Endodermal cell (in vitro differentiated cells): ENCODE measurements around the gene STMN3. TPM values are rescaled to one million over a fixed set of nuclear protein-coding genes. Genes with fewer than 3 reads are reported as not detected.
A peak's percentile ranks its signal among the peaks of the same experiment; 100 is the strongest.

Experiments
- DNase-seq: peaks from one replicate; pipeline ENCODE4 v3.0.0-alpha.2; 2017
- H3K27ac ChIP-seq: 2 replicates; pipeline ENCODE4 v1.5.1; 2013; ENCODE audit warnings: mild to moderate bottlenecking, low read depth, low read length, moderate library complexity
- H3K27me3 ChIP-seq: 2 replicates; pipeline ENCODE4 v1.6.1; 2013; ENCODE audit warnings: mild to moderate bottlenecking, low read length, moderate library complexity; ENCODE audit not compliant: insufficient read depth, control insufficient read depth, poor library complexity, severe bottlenecking
- H3K36me3 ChIP-seq: 2 replicates; pipeline ENCODE4 v1.7.0; 2013; ENCODE audit warnings: mild to moderate bottlenecking, low read length, moderate library complexity; ENCODE audit not compliant: control insufficient read depth, insufficient read depth
- H3K4me1 ChIP-seq: one replicate; pipeline ENCODE4 v1.7.0; 2013; ENCODE audit warnings: low read length; ENCODE audit not compliant: control insufficient read depth, insufficient read depth
- H3K4me3 ChIP-seq: 2 replicates; pipeline ENCODE4 v1.5.1; 2013; ENCODE audit warnings: mild to moderate bottlenecking, low read length, moderate library complexity
- H3K9ac ChIP-seq: 2 replicates; pipeline ENCODE4 v1.6.1; 2013; ENCODE audit warnings: mild to moderate bottlenecking, low read length, moderate library complexity; ENCODE audit not compliant: poor library complexity, severe bottlenecking; ENCODE audit errors: extremely low read depth
- H3K9me3 ChIP-seq: 2 replicates; pipeline ENCODE4 v1.6.1; 2013; ENCODE audit warnings: mild to moderate bottlenecking, low read length, moderate library complexity; ENCODE audit not compliant: control insufficient read depth
- H3K27ac Mint-ChIP-seq: 2 replicates; pipeline ENCODE4 v1.8.0; 2020; ENCODE audit warnings: mixed read lengths
- H3K27me3 Mint-ChIP-seq: 2 replicates; pipeline ENCODE4 v1.8.0; 2021; ENCODE audit warnings: mild to moderate bottlenecking, mixed read lengths; ENCODE audit not compliant: insufficient read depth
- H3K36me3 Mint-ChIP-seq: 2 replicates; pipeline ENCODE4 v1.8.0; 2020; ENCODE audit warnings: low read depth, mixed read lengths
- H3K4me1 Mint-ChIP-seq: 2 replicates; pipeline ENCODE4 v1.8.0; 2020; ENCODE audit warnings: mixed read lengths
- H3K4me3 Mint-ChIP-seq: 2 replicates; pipeline ENCODE4 v1.8.0; 2020; ENCODE audit warnings: mild to moderate bottlenecking, moderate library complexity, mixed read lengths
- H3K9me3 Mint-ChIP-seq: 2 replicates; pipeline ENCODE4 v1.8.0; 2020; ENCODE audit warnings: mild to moderate bottlenecking, mixed read lengths
- CTCF ChIP-seq: fragments of 200-600 bp; sonication (generic); conservative IDR thresholded peaks from 2 replicates; pipeline ENCODE4 v1.5.0; 2021; ENCODE audit warnings: antibody characterized with exemption, mild to moderate bottlenecking
- WGBS, 2 experiments: methylation state at CpG; one replicate each; pipeline versions ENCODE4 v1.1.5 to v1.1.7; 2013; ENCODE audit warnings: missing lambda C conversion rate in 2 of 2, mixed read lengths in 1 of 2; ENCODE audit not compliant: insufficient coverage in 1 of 2, insufficient read length in 1 of 2; 5-methylcytosine and 5-hydroxymethylcytosine counted together
- total RNA-seq, 2 donors: library from RNA; stranded (reverse); fragmentation: NEBNext Ultra II Directional in 1 of 2; extraction: Animal tissue kit (Norgen Biotek cat#: 25700) in 1 of 2; gene quantifications; 2 replicates in 1 of 2; 3 replicates in 1 of 2; pipeline ENCODE4 v1.2.1, GENCODE V29; 2021

STMN3 gene
- total RNA-seq, 2 donors from 2014 or later = 6.7 to 18.3 TPM

- H3K36me3 Mint-ChIP-seq = peaks cover 42% of the 10 kb centered on the region
- DNase-seq = no peak
- no peaks in the 10 kb centered on the region for H3K27me3 ChIP-seq
- H3K27ac ChIP-seq = no peak overlapping the region
- peaks cover 24% of the 10 kb centered on the region for H3K9me3 Mint-ChIP-seq
- WGBS, 2 experiments = 90 to 92% methylated on average over 17 to 20 of the region's 20 CpGs
- peaks cover 14% of the 10 kb centered on the region for H3K9me3 ChIP-seq
- no peak for TF ChIP-seq CTCF
- no peaks in the 10 kb centered on the region for H3K27me3 Mint-ChIP-seq
- H3K9ac ChIP-seq = no peak overlapping the region
- no peaks in the 10 kb centered on the region for H3K4me1 ChIP-seq
- no peaks in the 10 kb centered on the region for H3K4me1 Mint-ChIP-seq
- H3K36me3 ChIP-seq = peaks cover 28% of the 10 kb centered on the region
- no peak overlapping the region for H3K4me3 Mint-ChIP-seq
- H3K4me3 ChIP-seq = no peak overlapping the region
- no peak overlapping the region for H3K27ac Mint-ChIP-seq
Measured at GRCh38 chr20:63612276-63612931, 40.8 kb downstream of the STMN3 start.

GRCh38 chr20:63611646-63612045 is 41.6 kb downstream of the STMN3 start:
- Mint-ChIP-seq H3K4me1 (no peaks in the 10 kb centered on the region), H3K9me3 (peaks cover 21% of the 10 kb centered on the region), H3K27ac (no peak overlapping the region), H3K36me3 (peaks cover 39% of the 10 kb centered on the region), H3K4me3 (no peak overlapping the region), H3K27me3 (no peaks in the 10 kb centered on the region)
- WGBS, 2 experiments = 94 to 96% methylated on average over 10 of the region's 10 CpGs
- no peak for TF ChIP-seq CTCF
- no peaks in the 10 kb centered on the region for H3K27me3 ChIP-seq
- H3K27ac ChIP-seq = no peak overlapping the region
- H3K4me1 ChIP-seq = no peaks in the 10 kb centered on the region
- no peak overlapping the region for H3K4me3 ChIP-seq
- H3K9ac ChIP-seq = no peak overlapping the region
- no peak for DNase-seq
- peaks cover 22% of the 10 kb centered on the region for H3K36me3 ChIP-seq
- peaks cover 14% of the 10 kb centered on the region for H3K9me3 ChIP-seq

GRCh38 chr20:63610581-63611435 is 42.4 kb downstream of the STMN3 start:
- H3K4me1 ChIP-seq = no peaks in the 10 kb centered on the region
- H3K27me3 ChIP-seq = no peaks in the 10 kb centered on the region
- WGBS, 2 experiments = 92 to 97% methylated on average over 12 to 17 of the region's 17 CpGs
- H3K27ac ChIP-seq = no peak overlapping the region
- no peak overlapping the region for H3K27ac Mint-ChIP-seq
- peaks cover 14% of the 10 kb centered on the region for H3K9me3 ChIP-seq
- H3K4me3 Mint-ChIP-seq = no peak overlapping the region
- H3K9ac ChIP-seq = no peak overlapping the region
- H3K36me3 ChIP-seq = peaks cover 16% of the 10 kb centered on the region
- no peaks in the 10 kb centered on the region for H3K4me1 Mint-ChIP-seq
- peaks cover 16% of the 10 kb centered on the region for H3K9me3 Mint-ChIP-seq
- DNase-seq = peak; percentile 31
- TF ChIP-seq CTCF = no peak
- no peaks in the 10 kb centered on the region for H3K27me3 Mint-ChIP-seq
- no peak overlapping the region for H3K4me3 ChIP-seq
- H3K36me3 Mint-ChIP-seq = peaks cover 34% of the 10 kb centered on the region
